HEK293T (cell line): ENCODE data around the gene SMTNL1.

ENCODE experiments used
- BHLHE40 ChIP-seq: fragments of 450-650 bp; IDR thresholded peaks from 2 replicates; pipeline ENCODE4 v1.6.1; 2016; ENCODE audit warnings: mild to moderate bottlenecking, moderate library complexity, borderline replicate concordance
- ELF4 ChIP-seq: fragments of 450-650 bp; IDR thresholded peaks from 2 replicates; pipeline ENCODE4 v1.6.1; 2017; ENCODE audit warnings: antibody characterized with exemption
- FOXK2 ChIP-seq: fragments of 450-650 bp; IDR thresholded peaks from 2 replicates; pipeline ENCODE4 v1.6.1; 2016; ENCODE audit warnings: mild to moderate bottlenecking
- NFRKB ChIP-seq: fragments of 450-650 bp; IDR thresholded peaks from 2 replicates; pipeline ENCODE4 v1.6.1; 2016; ENCODE audit warnings: mild to moderate bottlenecking, moderate library complexity
- SP1 ChIP-seq: fragments of 450-650 bp; IDR thresholded peaks from 2 replicates; pipeline ENCODE4 v1.6.1; 2017

DNA sequence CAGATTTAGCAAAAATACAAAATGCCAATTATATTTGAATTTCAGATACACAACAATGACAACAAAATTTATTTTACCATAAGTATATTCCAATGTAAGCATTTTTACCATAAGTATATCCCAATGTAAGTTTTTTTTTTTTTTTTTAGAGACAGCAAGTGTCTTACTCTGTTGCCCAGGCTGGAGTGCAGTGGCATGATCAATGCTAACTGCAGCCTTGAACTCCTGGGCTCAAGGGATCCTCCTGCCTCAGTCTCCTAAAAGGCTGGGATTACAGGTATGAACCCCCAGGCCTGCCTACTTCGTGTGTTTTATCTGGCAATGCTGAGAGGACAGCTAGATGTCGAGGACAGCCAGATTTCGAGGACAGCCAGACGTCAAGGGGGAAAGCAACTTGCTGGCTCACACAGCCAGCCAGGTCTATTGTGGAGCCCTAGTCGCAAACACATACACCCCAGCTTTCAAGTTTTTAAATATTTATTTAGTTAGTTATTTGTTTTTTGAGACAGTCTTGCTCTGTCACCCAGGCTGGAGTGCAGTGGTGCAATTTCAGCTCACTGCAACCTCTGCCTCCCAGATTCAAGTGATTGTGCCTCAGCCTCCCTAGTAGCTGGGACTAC, 59.0 kb downstream of the SMTNL1 start:
- TF ChIP-seq FOXK2 (no peak), NFRKB (no peak), BHLHE40 (no peak), SP1 (no peak), ELF4 (no peak)
